ENCODE measurements around the gene DPCD.
A peak's percentile ranks its signal among the peaks of the same experiment; 100 is the strongest.

DPCD gene

DNA sequence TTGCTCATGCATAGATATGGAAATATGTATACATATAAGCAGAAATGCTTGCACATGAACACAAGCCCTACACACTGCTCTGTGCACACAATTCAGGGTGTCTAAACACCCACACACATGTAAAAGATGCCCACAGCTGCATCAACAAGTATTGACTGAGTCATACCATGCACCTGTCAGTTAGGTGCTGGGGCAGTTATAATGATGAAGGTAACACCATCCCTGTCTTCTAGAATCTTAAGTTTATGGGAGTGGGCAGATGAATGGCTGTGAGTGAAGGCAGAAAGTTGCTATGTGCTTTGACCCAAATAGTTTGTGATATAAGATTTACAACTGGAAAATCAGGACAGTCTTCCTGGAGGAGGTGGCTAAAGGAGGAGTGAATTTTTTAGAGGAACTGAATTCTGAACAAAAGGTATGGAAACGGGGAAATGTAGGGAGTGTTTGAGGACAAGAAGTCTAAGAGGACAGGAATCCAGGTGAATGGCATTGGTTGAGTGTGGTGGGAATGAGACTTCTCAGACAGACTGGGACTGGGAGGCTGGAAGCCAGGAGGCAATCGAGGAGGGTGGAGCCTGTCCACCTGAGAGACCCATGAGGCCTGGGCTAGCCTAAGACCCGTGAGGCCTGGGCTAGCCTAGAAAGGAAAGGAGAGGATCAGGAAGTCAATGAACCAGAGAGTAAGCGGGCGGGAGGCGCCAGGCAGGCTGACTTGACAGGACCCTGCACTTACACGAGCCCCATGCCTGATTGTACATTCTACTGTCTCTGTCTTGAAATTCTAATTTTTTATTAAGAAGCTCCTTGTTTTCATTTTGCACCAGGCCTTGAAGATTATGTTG lies 20.7 kb upstream of the DPCD start:
- no peak for DNase-seq (ENCODE audit: low read depth)

DNA sequence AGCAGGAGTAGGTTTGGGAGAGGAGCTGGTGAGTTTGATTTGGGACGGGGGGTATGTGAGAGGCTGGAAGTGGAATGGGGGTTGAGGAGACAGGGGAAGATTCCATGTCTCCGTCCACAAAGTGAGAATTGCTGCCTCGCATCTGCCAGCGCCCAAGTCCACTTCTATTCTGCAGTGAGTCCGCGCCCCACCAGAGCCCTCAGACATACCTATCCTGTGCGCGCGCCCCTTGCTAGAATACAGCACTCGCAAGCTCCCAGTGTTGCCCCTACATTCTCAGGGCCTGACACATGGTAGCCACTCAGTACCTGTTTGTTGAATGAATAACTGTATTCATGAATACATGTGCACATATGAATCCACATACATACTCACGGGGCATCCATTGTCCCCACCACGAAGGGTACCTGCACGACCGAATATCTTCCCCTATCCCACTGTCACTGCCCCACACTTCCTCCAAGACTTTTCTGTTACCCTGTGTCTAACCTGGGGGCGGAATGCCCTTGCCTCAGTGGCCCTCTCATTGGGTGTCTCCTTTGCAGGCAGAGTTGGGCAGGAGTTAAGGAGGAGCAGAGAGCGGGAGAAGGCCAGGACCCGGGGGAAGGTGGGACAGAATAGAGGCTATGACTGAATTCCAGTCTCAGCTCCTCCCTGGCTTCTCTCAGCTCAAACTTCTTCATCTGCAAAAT lies 19.9 kb upstream of the DPCD start:
- no peak for DNase-seq (ENCODE audit: low read depth)

DNA sequence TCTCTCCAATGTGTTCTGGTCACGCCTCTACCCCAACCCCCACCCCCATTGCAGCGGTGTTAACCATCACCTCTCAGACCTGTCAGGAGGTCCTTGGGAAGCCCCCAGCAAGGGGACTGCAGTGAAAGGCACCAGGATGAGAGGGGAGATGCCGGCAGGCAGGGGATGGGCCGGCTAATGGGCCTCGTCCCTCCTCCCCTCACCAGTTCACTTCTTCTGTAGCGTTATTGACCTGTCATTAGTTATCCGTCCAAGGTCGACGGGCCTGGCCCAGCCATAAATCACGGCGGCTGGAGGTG lies 18.8 kb upstream of the DPCD start:
- no peak for DNase-seq (ENCODE audit: low read depth)

DNA sequence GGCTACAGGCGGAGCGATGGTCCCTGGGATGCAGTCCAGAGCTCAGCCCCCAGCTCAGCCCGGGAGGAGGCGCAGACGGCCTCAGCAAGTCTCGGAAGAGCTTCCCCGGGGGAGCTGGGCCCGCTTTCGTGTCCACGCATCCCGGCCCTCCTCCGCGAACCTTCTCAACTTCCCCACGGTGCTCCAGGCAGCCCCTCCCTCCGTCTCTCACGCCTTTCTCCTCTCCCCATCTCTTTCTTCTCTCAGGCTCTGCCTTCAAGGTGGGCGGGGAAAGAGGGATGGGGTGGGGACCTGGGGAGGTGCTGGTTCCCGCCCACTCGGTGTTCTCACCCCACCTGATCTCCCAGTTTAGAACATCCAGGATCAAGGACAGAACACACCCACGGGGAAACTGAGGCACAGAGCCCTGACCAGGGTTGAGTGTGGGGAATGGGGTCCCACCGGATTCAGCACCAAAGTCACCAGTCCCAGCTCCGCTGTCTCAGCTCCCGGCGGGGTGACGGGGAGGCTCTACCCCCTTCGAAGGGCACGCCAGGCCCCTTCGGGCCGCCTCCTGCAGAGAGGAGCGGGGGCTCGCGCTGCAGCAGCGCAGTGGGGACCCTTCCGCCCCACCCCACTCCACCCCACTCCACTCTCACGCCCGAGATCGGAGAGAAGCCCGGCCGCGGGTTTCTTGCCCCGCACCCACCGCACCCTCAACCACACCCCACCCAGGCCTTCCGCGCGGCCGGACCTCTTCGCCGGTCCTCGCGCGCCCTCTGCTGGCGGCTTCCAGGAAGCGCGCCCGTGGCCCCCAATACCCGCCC lies 18.3 kb upstream of the DPCD start:
- DNase-seq (ENCODE audit: low read depth) = peak; percentile 73

DNA sequence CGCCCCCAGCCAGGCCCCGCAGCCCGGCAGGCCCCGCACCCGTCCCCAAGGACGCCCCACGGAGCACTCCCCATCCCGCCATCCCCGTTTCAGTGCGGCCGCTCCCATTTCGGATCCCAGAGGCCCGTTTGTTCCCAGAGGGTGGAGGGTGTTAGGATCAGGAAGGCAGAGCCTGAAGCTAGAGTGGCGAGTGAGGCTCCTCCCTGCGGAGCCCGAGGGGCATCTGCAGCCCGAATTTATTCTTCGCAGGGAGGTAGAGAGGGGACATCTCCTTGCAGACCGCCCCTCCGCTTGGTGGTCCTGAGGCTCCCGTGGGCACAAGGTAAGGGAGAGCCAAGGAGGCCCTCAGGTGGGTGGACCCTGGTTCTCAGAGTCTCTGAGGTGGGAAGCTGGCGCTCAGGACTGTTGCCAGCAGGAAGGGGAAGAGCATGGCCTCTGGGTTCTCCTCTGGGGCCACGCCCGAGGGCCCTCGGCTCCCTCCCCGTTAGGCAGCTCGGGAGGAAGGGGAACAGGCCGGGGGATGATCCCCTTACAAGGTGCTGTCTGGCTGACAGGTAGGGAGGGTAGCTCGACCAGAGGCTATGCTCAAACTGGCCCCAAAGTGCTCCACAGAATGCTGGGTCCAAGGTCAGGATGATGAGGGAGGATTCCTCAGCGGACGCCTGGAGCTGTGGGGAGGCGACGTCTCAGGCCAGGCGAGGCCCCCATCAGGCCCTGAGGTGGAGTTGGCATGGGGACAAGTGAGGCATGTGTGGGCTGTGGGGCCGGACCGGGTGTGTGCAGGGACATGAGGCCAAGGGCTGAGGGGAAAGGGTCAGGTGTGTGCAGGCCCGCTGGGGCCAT lies 17.5 kb upstream of the DPCD start:
- DNase-seq (ENCODE audit: low read depth) = no peak

DNA sequence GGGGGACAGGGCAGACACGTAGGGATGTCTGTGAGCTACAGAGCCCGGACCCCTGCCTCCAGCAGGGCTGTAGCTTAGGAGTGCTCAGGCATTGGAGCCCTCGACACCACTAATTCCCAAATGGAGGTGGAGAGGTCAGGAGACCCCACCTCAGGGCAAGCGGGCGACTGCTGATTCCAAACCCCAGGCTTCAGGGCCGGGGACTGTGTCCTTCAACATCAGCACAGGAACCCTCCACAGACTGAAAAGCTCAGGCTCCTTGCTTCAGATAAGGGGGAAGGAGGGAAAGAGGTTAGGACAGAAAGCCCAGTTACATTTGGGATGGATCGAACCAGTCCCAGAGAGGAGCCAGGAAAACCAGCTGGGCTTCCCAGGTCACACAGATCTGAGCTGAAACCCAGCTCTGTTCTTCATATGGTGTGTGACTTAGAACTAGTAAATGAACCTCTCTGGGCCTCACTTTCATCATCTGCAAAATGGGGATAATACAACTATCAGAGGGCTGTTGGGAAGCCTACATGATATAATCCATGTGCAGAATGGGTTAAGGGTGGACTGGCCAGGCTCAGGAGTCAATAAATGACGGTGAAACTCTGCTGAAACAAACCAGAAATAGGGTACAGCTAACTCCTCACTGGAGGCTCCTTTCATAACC lies 16.7 kb upstream of the DPCD start:
- no peak for DNase-seq (ENCODE audit: low read depth)

DNA sequence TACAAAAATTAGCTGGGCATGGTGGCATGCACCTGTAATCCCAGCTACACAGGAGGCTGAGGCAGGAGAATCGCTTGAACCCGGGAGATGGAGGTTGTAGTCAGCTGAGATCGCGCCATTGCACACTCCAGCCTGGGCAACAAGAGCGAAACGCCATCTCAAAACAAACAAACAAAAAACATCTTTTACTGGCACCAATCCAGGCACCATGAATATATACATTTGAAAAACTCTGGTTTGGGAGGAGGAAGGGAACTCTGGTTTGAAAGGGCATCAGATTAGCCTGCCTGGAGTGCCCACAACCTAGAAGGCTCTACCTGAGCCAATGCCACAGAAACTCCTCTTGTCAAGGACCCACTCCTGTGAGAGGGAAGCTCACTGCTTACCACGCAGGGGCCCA lies 16.0 kb upstream of the DPCD start:
- DNase-seq (ENCODE audit: low read depth) = no peak

DNA sequence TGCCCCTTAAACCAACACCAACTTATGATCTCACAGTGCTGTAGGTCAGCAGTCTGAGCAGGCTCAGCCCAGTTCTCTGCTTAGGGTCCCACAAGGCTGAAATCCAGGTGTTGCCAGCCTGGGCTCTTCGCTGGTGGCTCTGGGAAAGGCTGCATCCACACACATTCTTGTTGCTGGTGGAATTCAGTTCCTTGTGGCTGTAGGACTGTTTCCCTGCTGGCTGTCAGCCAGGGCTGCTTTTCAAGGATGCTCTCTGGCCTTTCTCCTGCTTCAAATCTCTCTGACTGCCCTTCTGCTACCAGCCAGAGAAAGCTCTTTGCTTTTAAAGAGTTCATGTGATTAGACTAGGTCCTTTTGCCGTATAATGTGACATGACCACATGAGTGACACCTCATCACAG lies 15.3 kb upstream of the DPCD start:
- DNase-seq (ENCODE audit: low read depth) = no peak

DNA sequence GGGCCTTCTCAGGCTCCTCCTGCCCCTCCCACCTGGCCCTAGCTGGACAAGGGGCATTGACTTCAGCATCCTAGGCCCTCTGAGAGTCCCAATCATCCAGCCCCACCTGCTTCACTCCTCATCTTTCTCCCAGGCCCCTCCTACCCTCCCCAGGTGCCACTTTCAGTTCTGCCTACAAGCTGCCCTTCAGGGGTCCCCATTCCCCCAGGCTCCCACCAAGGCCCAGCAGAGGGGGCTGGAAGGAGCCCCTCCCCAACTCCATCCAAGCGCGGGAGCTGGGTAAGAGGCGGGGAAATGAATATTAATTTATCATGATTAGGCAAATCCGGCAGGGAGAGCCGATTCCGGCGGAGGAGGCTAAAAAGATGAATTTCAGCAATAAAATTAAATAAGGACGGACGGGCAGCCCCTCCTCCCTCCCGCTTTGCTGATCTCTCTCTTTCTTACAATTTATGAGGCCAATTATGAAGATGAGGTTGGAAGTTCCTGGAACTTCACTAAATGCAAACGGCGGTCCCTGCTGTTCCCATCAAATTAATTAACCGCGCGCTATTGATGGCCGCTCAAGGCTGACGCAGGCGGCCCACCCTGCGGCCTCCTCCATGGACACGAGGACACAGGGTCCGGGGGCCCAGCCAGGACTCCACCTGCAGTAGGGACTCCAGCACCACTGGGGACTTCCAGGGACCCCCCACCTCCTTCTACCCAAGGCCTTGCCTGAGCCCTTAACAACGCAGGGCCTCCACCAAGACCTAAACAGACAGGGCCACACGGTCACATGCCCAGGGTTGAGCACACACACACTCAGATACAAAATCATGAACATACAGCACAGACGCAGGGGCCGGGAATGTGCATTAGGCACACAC lies 14.0 kb upstream of the DPCD start:
- no peak for DNase-seq (ENCODE audit: low read depth)

DNA sequence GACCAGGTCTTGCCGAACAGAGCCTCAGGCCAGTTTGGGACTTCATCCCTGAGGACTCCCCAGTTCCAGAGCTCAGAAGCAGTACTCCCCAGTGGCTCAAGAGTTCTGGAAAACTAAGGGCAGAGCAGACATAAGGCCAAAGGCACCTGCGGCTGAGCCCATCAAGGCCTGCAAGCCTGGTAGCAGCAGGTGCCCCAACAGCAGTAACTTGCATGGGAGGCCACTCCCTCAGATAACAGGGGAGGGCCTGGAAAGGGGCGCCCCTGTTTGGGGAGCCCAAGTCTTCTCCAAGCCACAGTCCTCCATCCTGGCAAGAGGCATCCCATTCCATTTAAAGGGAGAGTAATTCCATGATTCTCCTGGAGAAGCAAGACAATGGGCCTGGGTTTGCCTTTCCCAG lies 13.0 kb upstream of the DPCD start:
- DNase-seq (ENCODE audit: low read depth) = no peak

DNA sequence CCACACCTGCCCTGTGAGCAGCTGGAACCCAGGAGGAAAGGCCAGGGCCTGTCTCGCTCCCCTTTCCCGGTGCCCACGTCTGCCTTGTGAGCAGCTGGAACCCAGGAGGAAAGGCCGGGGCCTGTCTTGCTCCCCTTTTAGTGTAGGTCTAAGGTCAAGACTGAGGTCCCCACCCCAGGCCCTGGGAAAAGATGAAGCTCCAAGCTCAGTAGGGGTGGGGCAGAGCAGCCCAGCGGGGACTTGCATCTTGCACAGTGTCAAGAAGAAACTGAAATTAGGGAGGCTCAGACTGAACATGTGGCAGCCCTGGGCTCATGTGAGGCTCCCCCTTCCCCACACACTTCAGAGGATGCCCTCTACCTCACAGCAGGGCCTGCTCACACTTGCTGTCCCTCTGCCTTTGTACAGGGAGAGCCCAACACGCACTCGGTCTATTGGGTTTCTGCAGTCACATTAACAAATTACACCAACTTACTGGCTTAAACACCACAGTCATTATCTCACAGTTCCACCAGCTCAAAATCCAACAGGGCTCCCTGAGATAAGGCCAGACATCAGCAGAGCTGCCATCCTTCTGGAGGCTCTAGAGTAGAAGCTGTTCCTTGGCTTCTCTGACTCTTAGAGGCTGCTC lies 12.4 kb upstream of the DPCD start:
- no peak for DNase-seq (ENCODE audit: low read depth)

DNA sequence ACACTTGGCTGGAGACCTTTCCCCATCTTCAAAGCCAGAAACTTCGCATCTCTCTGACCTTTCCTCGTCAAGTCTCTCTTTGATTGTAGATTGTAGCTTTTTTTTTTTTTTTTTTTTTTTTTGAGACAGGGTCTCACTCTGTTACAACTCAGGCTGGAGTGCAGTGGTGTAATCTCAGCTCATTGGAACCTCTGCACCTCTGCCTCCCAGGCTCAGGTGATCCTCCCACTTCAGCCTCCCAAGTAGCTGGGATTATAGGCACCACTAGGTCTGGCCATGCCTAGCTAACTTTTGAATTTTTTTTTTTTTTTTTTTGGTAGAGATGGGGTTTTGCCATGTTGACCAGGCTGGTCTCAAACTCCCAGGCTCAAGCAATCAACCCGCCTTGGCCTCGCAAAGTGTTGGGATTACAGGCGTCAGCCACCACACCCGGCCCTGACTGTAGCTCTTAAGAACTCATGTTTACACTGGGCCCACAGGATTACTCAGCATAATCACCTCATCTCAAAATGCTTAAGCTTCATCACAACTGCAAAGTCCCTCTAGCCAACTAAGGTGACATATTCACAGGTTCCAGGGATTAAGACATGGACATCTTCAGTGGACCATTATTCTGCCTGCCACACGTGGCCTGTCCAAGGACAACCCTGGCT lies 11.8 kb upstream of the DPCD start:
- no peak for DNase-seq (ENCODE audit: low read depth)

DNA sequence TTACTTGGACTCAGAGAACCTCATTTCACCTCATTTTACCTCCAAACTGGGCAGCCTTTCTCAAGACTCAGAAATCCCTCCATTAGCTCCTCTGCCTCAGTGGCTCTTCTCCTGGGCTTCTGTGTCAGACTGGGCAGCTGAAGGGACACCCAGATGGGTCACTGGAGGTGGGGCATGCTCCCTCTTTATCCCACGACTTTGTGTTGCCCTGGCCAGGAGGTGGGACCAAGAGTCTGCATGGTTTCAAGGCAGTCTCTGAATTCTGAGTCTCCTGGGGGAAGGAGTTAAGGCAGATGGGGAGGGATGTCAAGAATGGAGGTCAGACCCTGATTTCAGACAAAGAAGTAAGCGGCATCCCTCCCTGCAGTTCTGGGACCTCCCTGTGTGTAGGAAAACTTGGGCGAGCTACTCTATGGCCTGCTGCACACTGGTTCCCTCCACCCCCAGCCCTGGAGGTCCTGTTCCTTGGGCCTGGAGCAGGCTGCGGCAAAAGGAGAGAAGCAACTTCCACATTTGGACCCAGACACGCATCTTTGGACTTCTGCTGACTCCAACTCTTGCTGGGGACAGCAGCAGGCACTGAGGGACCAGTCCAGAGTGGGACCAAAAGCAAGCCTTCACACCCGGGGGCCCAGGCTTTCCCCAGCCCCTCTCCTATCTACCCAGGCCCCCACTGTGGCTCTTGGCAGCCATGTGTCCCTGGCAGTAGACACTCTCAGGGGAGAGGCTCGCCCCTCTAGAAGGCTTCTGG lies 10.8 kb upstream of the DPCD start:
- DNase-seq (ENCODE audit: low read depth) = no peak

DNA sequence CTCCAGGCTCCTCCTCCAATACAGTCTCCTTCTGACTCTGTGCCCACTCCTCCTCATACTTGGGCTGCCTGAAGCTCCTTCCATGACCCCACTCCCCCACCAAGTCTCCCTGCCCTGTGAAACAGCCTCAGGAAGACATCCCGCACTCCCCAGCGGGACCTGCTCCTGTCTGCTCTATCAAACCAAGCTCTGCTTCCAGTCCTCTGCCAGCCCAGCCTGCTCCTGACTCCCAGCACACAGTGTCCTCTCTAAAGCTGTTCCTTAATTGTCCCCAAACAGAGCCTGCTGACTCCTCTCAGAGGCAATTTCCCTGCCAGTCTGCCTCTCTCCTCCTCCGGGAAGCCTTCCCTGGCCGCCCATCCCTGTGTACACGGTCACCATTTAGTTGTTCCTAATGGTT lies 9.9 kb upstream of the DPCD start:
- DNase-seq (ENCODE audit: low read depth) = no peak

DNA sequence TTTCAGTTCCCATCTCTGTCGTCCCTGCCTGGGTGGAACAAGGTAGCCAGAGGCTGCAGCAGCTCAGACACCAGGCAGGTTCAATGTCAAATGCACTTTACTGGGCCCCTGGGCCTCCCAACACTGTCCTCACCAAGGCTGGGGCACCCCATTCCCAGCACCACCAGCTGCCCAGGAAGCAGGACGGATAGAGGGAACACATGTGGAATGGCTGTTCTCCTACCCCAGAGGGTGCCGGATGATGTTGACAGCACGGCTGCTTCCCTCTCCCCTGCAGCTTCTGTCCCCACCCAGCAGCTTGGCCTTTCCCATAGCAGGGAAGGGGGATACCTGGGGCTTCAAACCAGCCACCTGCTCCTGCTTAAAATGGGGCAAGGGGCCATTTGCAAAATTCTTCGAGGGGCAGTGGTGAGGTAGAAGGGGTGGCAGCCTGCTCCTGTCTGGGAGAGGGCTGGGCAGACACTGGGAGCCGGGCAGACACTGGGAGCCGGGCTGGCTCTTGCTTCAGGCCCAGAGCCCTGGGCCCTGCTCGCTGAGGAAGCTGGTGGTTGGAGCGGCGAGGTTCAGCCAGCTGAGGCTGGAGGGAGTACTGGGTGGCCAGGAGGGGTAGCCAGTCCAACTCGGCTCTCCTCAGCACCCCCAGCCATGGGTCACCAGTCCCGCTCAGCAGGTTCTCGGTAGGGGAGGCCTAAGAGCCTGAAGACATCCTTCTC lies 9.2 kb upstream of the DPCD start:
- DNase-seq (ENCODE audit: low read depth) = no peak

DNA sequence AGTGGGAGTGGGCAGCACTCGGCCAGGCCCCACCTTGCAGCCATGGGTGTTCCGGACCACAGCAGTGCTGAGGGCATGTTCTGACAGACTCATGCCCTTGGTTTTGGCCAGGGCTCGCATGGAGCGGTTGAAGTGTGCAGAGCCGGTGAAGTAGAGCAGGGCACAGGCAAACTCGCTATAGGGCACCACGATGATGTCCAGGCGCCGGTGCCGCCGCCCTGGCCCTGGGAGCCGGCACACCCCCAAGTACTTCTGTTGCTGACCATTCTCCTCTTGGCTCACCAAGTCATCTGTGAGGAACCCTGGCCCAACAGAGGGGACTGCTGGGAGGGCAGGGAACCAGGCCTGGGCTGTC lies 8.6 kb upstream of the DPCD start:
- DNase-seq (ENCODE audit: low read depth) = no peak

DNA sequence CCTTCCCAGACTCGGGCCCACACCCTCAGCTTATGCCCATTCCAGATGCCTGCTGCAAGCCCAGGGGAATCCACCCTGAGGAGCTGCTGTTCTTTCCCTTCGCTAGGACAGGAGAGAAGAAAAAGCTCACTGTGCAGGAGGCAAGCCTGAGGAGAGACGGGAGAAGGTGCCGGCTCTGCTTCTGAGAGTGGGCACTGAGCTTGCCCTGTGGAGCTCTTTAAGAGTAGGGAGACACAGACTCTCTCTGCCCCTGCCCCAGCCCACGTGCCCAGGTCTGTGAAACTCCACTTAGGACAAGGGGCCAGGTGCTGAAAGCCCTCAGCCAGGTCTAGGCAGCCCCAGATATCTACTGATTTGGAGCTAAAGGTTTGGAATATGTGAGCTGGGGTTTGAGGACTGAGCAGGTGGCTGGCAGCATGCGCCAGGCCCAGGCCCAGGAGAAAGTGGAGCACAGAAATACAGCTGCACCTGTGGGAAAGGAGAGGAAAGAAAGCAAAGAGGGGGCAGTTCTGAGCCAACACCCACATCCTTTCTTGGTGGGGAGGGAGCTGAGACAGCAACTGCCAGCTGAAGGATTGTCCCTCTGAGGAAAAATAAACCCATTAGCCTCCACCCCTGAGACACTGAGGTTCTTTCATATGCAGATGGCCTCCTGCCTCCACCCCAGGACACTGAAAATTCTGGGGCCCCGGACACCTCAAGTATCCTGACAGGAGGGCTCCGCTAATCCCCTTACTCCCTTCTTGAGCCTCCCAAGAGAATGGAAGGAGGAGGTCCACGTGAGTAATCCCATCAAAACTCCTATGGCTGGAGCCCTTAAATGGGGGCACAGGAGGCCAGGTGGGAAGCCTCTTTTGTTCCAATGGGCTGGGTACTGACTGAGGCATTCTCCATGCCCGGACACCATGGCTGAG lies 7.4 kb upstream of the DPCD start:
- DNase-seq (ENCODE audit: low read depth) = no peak
